ENCODE results near the gene GSTCD. TPM values are rescaled to one million over a fixed set of nuclear protein-coding genes. Genes with fewer than 3 reads are reported as not detected.
A peak's percentile ranks its signal among the peaks of the same experiment; 100 is the strongest.

Gene GSTCD
- total RNA-seq, 1 donor from 2014 or later, result 12.3 TPM

- H3K4me1 Mint-ChIP-seq, result peaks cover 31% of the 10 kb centered on the region
- CTCF ChIA-PET, result no interaction called here
- peak overlapping the region; percentile 94 for H3K27ac Mint-ChIP-seq
- peaks cover 11% of the 10 kb centered on the region for H3K36me3 Mint-ChIP-seq (ENCODE audit: low read depth)
- H3K27me3 Mint-ChIP-seq, result no peaks in the 10 kb centered on the region
- intact Hi-C loops (cut with micrococcal nuclease), result loop anchor here (2.0 kb wide), 3 partner anchors 200 to 648 kb away; no protein-coding TSS in a partner anchor
- no peaks in the 10 kb centered on the region for H3K9me3 Mint-ChIP-seq
- ATAC-seq (ENCODE audit: low read depth) (peak; percentile 18), DNase-seq (no peak)
- no peak for TF ChIP-seq CTCF (IDR thresholded peaks at IDR 0.05)
- POLR2A ChIA-PET, result interaction anchor here (0.7 to 2.3 kb wide), 3 partner anchors 10 to 655 kb away, joined by 3 to 6 read pairs (median 5); partner anchors contain the start of gene PPA2
- peak overlapping the region; percentile 99 for H3K4me3 Mint-ChIP-seq
These were observed 482 bp downstream of the GSTCD start for GRCh38 chr4:105709081-105709450.

GRCh38 chr4:105710012-105710600 is 1.5 kb downstream of the GSTCD start:
- DNase-seq (no peak), ATAC-seq (ENCODE audit: low read depth) (no peak)
- Mint-ChIP-seq H3K27ac (no peak overlapping the region), H3K27me3 (no peaks in the 10 kb centered on the region), H3K4me3 (peak overlapping the region; percentile 99), H3K4me1 (peaks cover 38% of the 10 kb centered on the region), H3K36me3 (ENCODE audit: low read depth) (peaks cover 11% of the 10 kb centered on the region), H3K9me3 (no peaks in the 10 kb centered on the region)
- TF ChIP-seq CTCF (IDR thresholded peaks at IDR 0.05), result no peak
- POLR2A ChIA-PET, result no interaction called here
- intact Hi-C loops (cut with micrococcal nuclease), result no loop called here
- CTCF ChIA-PET, result interaction anchor here (0.9 kb wide), 1 partner anchor 237 kb away, joined by 3 read pairs; no protein-coding TSS in a partner anchor

- ChIA-PET POLR2A (no interaction called here), CTCF (no interaction called here)
- ATAC-seq (ENCODE audit: low read depth) (no peak), DNase-seq (no peak)
- peaks cover 38% of the 10 kb centered on the region for H3K4me1 Mint-ChIP-seq
- no peak for TF ChIP-seq CTCF (IDR thresholded peaks at IDR 0.05)
- no peak overlapping the region for H3K27ac Mint-ChIP-seq
- H3K4me3 Mint-ChIP-seq, result no peak overlapping the region
- H3K27me3 Mint-ChIP-seq, result no peaks in the 10 kb centered on the region
- H3K36me3 Mint-ChIP-seq (ENCODE audit: low read depth), result peaks cover 11% of the 10 kb centered on the region
- no peaks in the 10 kb centered on the region for H3K9me3 Mint-ChIP-seq
- intact Hi-C loops (cut with micrococcal nuclease), result no loop called here
These were observed 2.1 kb downstream of the GSTCD start for GRCh38 chr4:105710678-105711077.

- POLR2A ChIA-PET, result interaction anchor here (0.8 kb wide), 1 partner anchor 12 kb away, joined by 4 read pairs; no protein-coding TSS in a partner anchor
These were observed 4.2 kb downstream of the GSTCD start for GRCh38 chr4:105712766-105713165.

More at GRCh38 chr4:105712766-105713165, 4.2 kb downstream of the GSTCD start:
- no peak for TF ChIP-seq CTCF (IDR thresholded peaks at IDR 0.05)
- Mint-ChIP-seq H3K9me3 (no peaks in the 10 kb centered on the region), H3K27ac (peak overlapping the region; percentile 0), H3K27me3 (no peaks in the 10 kb centered on the region), H3K36me3 (ENCODE audit: low read depth) (peaks cover 11% of the 10 kb centered on the region), H3K4me1 (peaks cover 30% of the 10 kb centered on the region), H3K4me3 (no peak overlapping the region)
- intact Hi-C loops (cut with micrococcal nuclease), result no loop called here
- CTCF ChIA-PET, result no interaction called here
- DNase-seq (no peak), ATAC-seq (ENCODE audit: low read depth) (no peak)
